Stimulated activated CD8-positive, alpha-beta memory T cell treated with anti-CD3 and anti-CD28 coated beads, Interleukin-4, amount 100 ng/mL, for 1 hour (primary cell): ENCODE results near the gene SPATA31A7.
"Not testable (repeated sequence)": the region's sequence is repeated elsewhere in the genome, so short reads cannot be mapped to it uniquely, and the experiment has no call there.

Experiments
- DNase-seq, 2 donors: peaks; one replicate each; pipeline ENCODE4 v3.0.0-alpha.2; 2020; ENCODE audit warnings: low read depth in 2 of 2, low spot score in 1 of 2

The SPATA31A7 gene

GRCh38 chr9:61189736-61190135, at the start of gene SPATA31A7:
Gene SPATA31A7 (plus strand): TSS chr9:61190036. CDS start chr9:61190065, 29 bp downstream.
- DNase-seq, result not testable (repeated sequence)

- not testable (repeated sequence) for DNase-seq
Observed at GRCh38 chr9:61226438-61226837, 36.6 kb downstream of the SPATA31A7 start.
